Body of pancreas (tissue), 4 donors: ENCODE results near the gene CFAP58. TPM values are rescaled to one million over a fixed set of nuclear protein-coding genes. Genes with fewer than 3 reads are reported as not detected.

Experiments
- ATAC-seq: fragments of 150-250 bp; one replicate; pipeline ENCODE4 v1.9.1; 2016
- DNase-seq, 4 donors: peaks; one replicate each; pipeline ENCODE4 v3.0.0-alpha.2; 2019
- H3K27ac ChIP-seq, 4 donors: fragments of 200-600 bp; sonication (generic); 1 replicate in 3 of 4; 2 replicates in 1 of 4; pipeline versions ENCODE4 v1.5.1 to v1.6.1; 2016 to 2019; ENCODE audit warnings: mild to moderate bottlenecking in 1 of 4, mixed read lengths in 1 of 4, moderate library complexity in 1 of 4
- H3K27me3 ChIP-seq, 2 donors: fragments of 200-600 bp; sonication (generic); one replicate each; pipeline ENCODE4 v1.6.0; 2016; ENCODE audit warnings: mild to moderate bottlenecking in 1 of 2
- H3K36me3 ChIP-seq, 2 donors: fragments of 200-600 bp; sonication (generic); replicated peaks in 1 of 2; 2 replicates each; pipeline ENCODE4 v1.5.1; 2016; ENCODE audit warnings: low read depth in 2 of 2; ENCODE audit not compliant: insufficient read depth in 1 of 2
- H3K4me1 ChIP-seq: fragments of 200-600 bp; sonication (generic); one replicate; pipeline ENCODE4 v1.6.0; 2016
- H3K4me3 ChIP-seq, 2 donors: fragments of 200-600 bp; sonication (generic); 1 replicate in 1 of 2; 2 replicates in 1 of 2; pipeline ENCODE4 v1.5.1; 2016 to 2019
- H3K9me3 ChIP-seq, 3 donors: fragments of 200-600 bp; sonication (generic); 1 replicate in 2 of 3; 2 replicates in 1 of 3; pipeline ENCODE4 v1.5.1; 2016
- POLR2A ChIP-seq, 3 donors: fragments of 450-650 bp; IDR thresholded peaks; one replicate each; pipeline ENCODE4 v1.6.1; 2016; ENCODE audit warnings: antibody characterized with exemption in 3 of 3, mild to moderate bottlenecking in 2 of 3
- WGBS, 2 donors: methylation state at CpG; one replicate each; pipeline ENCODE4 v1.1.5; 2017; 5-methylcytosine and 5-hydroxymethylcytosine counted together
- intact Hi-C: fragments of 100-400 bp; cut with DNase I; formaldehyde crosslinking; loops from one replicate; pipeline ENCODE4 v1.15.1; 2023
- total RNA-seq, 2 donors: library from RNA; depleted of rRNA; stranded (reverse); fragments of >200 nt; gene quantifications; one replicate each; pipeline ENCODE4 v1.1.0, GENCODE V29; 2016
- TF ChIP-seq, protein P1 (sequence below), 7 experiments: fragments of 450-650 bp in 4 of 7; fragments of 200-600 bp in 3 of 7; sonication (generic) in 3 of 7; IDR thresholded peaks; one replicate each; pipeline ENCODE4 v1.5.1; 2016 to 2019; ENCODE audit warnings: antibody characterized with exemption in 7 of 7

CFAP58 gene
- total RNA-seq, 2 donors from 2014 or later, result 0.26 TPM; not detected in 1

DNA sequence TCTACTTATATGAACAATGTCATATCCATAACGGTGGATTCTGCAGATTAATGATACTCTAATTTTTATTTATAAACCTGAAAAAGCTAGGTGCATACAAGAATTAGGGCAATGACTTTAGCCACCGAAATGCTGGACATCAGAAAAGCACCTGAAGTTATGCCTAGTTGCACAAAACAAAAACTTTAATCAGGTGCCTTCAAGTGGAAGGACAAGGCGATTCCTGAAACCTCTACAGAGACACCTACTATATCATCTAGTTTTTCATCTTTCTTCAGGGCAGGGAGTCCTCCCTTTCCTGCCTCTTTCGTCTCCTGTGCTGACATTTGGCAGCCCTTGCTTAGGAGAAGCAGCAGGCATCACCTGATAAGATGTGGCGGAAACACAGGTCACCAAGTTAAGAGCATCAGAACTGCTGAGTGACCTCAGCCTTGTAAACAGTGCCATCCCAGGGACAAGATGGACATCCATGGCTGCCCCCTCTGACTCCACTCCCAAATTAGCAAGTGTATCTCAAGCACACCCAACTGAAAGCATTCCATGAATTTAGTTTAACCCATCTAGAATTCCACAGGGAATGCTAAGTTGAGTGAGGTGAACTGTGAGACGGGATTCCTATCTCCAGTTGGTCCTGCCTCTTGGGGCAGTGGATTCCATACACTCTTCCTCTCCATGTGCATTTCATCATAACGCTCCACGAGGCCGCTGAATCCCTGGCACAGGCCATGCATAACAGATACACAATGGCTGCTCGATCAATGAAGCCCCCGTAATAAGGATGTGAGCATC is 21.2 kb upstream of the CFAP58 start:
- no peaks in the 10 kb centered on the region for H3K27me3 ChIP-seq
- TF ChIP-seq, protein P1, sequence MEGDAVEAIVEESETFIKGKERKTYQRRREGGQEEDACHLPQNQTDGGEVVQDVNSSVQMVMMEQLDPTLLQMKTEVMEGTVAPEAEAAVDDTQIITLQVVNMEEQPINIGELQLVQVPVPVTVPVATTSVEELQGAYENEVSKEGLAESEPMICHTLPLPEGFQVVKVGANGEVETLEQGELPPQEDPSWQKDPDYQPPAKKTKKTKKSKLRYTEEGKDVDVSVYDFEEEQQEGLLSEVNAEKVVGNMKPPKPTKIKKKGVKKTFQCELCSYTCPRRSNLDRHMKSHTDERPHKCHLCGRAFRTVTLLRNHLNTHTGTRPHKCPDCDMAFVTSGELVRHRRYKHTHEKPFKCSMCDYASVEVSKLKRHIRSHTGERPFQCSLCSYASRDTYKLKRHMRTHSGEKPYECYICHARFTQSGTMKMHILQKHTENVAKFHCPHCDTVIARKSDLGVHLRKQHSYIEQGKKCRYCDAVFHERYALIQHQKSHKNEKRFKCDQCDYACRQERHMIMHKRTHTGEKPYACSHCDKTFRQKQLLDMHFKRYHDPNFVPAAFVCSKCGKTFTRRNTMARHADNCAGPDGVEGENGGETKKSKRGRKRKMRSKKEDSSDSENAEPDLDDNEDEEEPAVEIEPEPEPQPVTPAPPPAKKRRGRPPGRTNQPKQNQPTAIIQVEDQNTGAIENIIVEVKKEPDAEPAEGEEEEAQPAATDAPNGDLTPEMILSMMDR (IDR thresholded peaks at IDR 0.05), result no peak
- no peak for TF ChIP-seq POLR2A (IDR thresholded peaks at IDR 0.05)
- no peak overlapping the region for H3K4me3 ChIP-seq
- intact Hi-C loops, result no loop called here
- DNase-seq (peak in 2 of 4 donors; percentile 3 to 5), ATAC-seq (no peak)
- peak overlapping the region in 3 of 4 donors; percentile 51 to 57 (median 56) for H3K27ac ChIP-seq
- peaks cover 58% of the 10 kb centered on the region for H3K4me1 ChIP-seq
- H3K9me3 ChIP-seq, result no peaks in the 10 kb centered on the region
- WGBS, 2 donors, result 86 to 87% methylated on average over 11 of the region's 11 CpGs
- no peaks in the 10 kb centered on the region for H3K36me3 ChIP-seq

DNA sequence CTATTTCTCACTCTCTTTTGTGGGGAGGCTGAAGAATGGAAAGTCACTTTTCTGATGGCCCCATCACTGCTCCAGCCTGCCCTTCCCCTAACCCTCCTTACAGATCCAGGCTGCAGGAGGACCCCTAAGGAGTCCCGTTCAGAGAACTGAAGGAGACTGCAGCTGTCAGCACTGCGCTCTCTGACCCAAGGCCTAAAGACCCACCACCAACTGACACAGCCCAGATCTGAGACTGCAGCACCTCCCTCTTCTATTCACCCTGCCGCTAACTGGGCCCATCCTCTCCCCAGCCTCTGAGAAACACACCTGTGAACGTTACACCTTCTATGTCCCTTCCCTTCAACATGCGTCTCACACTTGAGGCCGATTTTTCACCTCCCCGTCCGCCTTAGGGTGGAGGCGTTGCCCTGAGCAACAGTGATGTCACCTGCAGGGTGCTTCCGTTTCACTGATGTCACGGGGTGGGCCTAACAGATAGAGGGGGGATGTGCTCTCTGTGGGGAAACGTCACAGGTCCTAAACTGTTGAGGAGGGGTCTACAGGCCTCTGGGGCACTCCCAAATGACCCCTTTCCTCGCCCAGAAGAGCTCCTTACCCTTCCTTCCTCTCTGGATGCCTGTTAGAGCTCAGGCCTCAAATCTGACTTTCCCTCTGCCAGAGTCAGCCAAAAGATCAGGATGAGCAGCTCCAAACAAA is 20.5 kb upstream of the CFAP58 start:
- Histone ChIP-seq H3K27me3 (no peaks in the 10 kb centered on the region), H3K27ac (no peak overlapping the region), H3K4me1 (peaks cover 53% of the 10 kb centered on the region), H3K9me3 (no peaks in the 10 kb centered on the region), H3K4me3 (no peak overlapping the region), H3K36me3 (no peaks in the 10 kb centered on the region)
- intact Hi-C loops, result no loop called here
- ATAC-seq (no peak), DNase-seq (peak in 1 of 4 donors; percentile 9)
- WGBS, 2 donors, result 82 to 83% methylated on average over 12 to 13 of the region's 13 CpGs
- TF ChIP-seq, protein P1 (IDR thresholded peaks at IDR 0.05), result no peak
- TF ChIP-seq POLR2A (IDR thresholded peaks at IDR 0.05), result no peak

DNA sequence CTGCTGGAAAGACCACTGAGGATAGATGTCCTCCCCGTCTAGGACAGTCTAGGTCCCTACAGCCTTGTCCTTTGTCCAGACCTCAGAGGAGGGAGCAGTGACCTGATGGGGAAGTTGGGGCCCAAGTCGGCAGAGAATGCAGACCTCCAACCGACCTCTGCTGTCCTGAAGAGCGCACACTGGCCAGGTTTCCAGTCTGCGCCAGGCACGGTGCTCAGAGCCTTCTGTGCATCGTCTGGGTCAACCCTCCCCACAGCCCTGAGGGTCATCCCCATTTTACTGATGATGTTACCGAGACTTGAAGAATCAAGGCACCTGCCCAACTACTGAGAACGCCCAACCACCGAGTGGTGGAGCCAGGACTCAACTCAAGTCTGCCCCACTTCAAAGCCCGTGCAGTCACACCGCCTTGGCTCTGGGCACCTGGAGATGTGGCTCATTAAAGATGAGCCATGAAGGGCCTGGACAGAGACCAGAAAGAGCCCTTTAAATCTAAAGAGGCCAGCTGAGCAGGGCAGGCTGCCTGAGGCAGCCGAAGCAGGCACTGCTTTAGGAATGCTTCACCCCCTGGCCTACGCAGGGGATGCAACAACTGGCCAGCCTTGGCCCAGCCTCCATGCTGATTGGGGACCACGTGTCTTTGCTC is 19.8 kb upstream of the CFAP58 start:
- WGBS, 2 donors, result 78 to 80% methylated on average over 12 to 15 of the region's 15 CpGs
- Histone ChIP-seq H3K27ac (no peak overlapping the region), H3K27me3 (no peaks in the 10 kb centered on the region), H3K36me3 (no peaks in the 10 kb centered on the region), H3K4me1 (peaks cover 46% of the 10 kb centered on the region), H3K9me3 (no peaks in the 10 kb centered on the region), H3K4me3 (no peak overlapping the region)
- TF ChIP-seq POLR2A (IDR thresholded peaks at IDR 0.05), result no peak
- TF ChIP-seq, protein P1 (IDR thresholded peaks at IDR 0.05), result no peak
- intact Hi-C loops, result no loop called here
- ATAC-seq (no peak), DNase-seq (peak in 1 of 4 donors; percentile 8)

DNA sequence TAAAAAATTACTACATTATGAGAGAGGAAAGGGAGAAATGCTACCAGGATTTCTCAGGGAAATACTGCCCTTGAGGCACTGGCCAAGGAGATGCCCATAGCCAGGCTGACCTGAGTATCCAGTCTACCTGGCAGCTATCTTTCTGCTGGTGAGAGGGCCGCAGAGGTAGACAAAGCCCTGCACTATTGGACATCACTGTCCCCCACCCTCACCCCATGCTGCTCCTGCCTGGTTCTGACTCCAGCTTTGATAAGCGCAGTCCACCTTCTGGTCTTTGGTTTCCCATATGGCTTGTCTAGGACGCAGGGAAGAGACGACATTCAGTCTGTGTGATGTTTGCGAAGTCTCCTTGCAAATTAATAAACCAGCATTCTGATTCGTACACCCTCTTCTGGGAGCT is 19.1 kb upstream of the CFAP58 start:
- peak in 1 of 4 donors; percentile 2 for DNase-seq
- peaks cover 43% of the 10 kb centered on the region for H3K4me1 ChIP-seq

More for the DNA sequence above, 19.1 kb upstream of the CFAP58 start:
- intact Hi-C loops, result no loop called here
- TF ChIP-seq, protein P1 (IDR thresholded peaks at IDR 0.05), result no peak
- TF ChIP-seq POLR2A (IDR thresholded peaks at IDR 0.05), result no peak
- no peaks in the 10 kb centered on the region for H3K36me3 ChIP-seq
- no peak overlapping the region for H3K27ac ChIP-seq
- ATAC-seq, result no peak
- H3K27me3 ChIP-seq, result no peaks in the 10 kb centered on the region
- WGBS, 2 donors, result 93 to 96% methylated on average over 6 of the region's 6 CpGs
- H3K9me3 ChIP-seq, result no peaks in the 10 kb centered on the region
- no peak overlapping the region for H3K4me3 ChIP-seq
